Caco-2 (cell line): ENCODE results near the gene ORAI2. TPM values are rescaled to one million over a fixed set of nuclear protein-coding genes. Genes with fewer than 3 reads are reported as not detected.
"Not testable (repeated sequence)": the region's sequence is repeated elsewhere in the genome, so short reads cannot be mapped to it uniquely, and the experiment has no call there.

Source experiments
- BruUV-seq: library from RNA; stranded (reverse); fragments of 400-500 nt; replicated peaks from 2 replicates; lab custom pipeline; 2021; lab: Mats Ljungman, UMichigan
- CTCF ChIA-PET: fragments of 300-600 bp; sonication (Branson Sonifier 250); formaldehyde crosslinking; loops from one replicate; lab custom pipeline; 2022; ENCODE audit warnings: antibody characterized with exemption; lab: Charles Lee
- POLR2A ChIA-PET: fragments of 300-600 bp; sonication (Branson Sonifier 250); formaldehyde crosslinking; loops from one replicate; lab custom pipeline; 2022; ENCODE audit warnings: antibody characterized with exemption; lab: Charles Lee
- DNase-seq, 2 experiments: peaks; one replicate each; pipeline versions ENCODE4 v3.0.0 to v3.0.0-alpha.2; 2020 to 2022
- H3K27me3 ChIP-seq: replicated peaks from 2 replicates; pipeline ENCODE4 v1.6.0; 2011; ENCODE audit warnings: low read length; ENCODE audit not compliant: control insufficient read depth, insufficient read depth
- H3K36me3 ChIP-seq: 2 replicates; pipeline ENCODE4 v1.5.1; 2011; ENCODE audit warnings: low read length; ENCODE audit not compliant: control insufficient read depth, insufficient read depth
- H3K4me1 ChIP-seq: fragments of 250-450 bp; sonication (Bioruptor Pico); 2 replicates; pipeline ENCODE4 v1.5.1; 2020; ENCODE audit warnings: mild to moderate bottlenecking
- H3K4me3 ChIP-seq: 2 replicates; pipeline ENCODE4 v1.5.1; 2011; ENCODE audit warnings: low read depth, mild to moderate bottlenecking, control low read depth, low read length
- H3K9me3 ChIP-seq: fragments of 250-450 bp; sonication (Bioruptor Pico); 2 replicates; pipeline ENCODE4 v1.5.1; 2020; ENCODE audit warnings: mild to moderate bottlenecking, moderate library complexity
- H3K27ac Mint-ChIP-seq: one replicate; pipeline ENCODE4 v1.8.0; 2022; ENCODE audit warnings: mixed read lengths; ENCODE audit not compliant: unreplicated experiment
- H3K27me3 Mint-ChIP-seq: one replicate; pipeline ENCODE4 v1.8.0; 2022; ENCODE audit warnings: mixed read lengths; ENCODE audit not compliant: insufficient read depth, unreplicated experiment
- H3K36me3 Mint-ChIP-seq: one replicate; pipeline ENCODE4 v1.8.0; 2022; ENCODE audit warnings: mild to moderate bottlenecking, mixed read lengths; ENCODE audit not compliant: insufficient read depth, unreplicated experiment
- H3K4me1 Mint-ChIP-seq: one replicate; pipeline ENCODE4 v1.8.0; 2022; ENCODE audit warnings: low read depth, mixed read lengths; ENCODE audit not compliant: unreplicated experiment
- H3K4me3 Mint-ChIP-seq: one replicate; pipeline ENCODE4 v1.8.0; 2022; ENCODE audit warnings: mild to moderate bottlenecking, moderate library complexity, mixed read lengths; ENCODE audit not compliant: unreplicated experiment
- H3K9me3 Mint-ChIP-seq: one replicate; pipeline ENCODE4 v1.8.0; 2022; ENCODE audit warnings: mixed read lengths; ENCODE audit not compliant: unreplicated experiment
- CTCF ChIP-seq, 2 experiments: fragments of 200-600 bp in 1 of 2; IDR thresholded peaks; 1 replicate in 1 of 2; 2 replicates in 1 of 2; pipeline versions ENCODE4 v1.5.1 to v1.8.0; 2011 to 2022; ENCODE audit warnings: antibody characterized with exemption in 1 of 2, control low read depth in 1 of 2, inconsistent platforms in 1 of 2, low read depth in 1 of 2, low read length in 1 of 2, mild to moderate bottlenecking in 1 of 2, moderate library complexity in 1 of 2; ENCODE audit not compliant: insufficient read depth in 1 of 2, severe bottlenecking in 1 of 2, unreplicated experiment in 1 of 2
- intact Hi-C: fragments of 100-400 bp; cut with micrococcal nuclease; formaldehyde crosslinking; loops from one replicate; pipeline ENCODE4 v1.10.0; 2022; ENCODE audit not compliant: unreplicated experiment
- total RNA-seq: library from RNA; stranded (reverse); gene quantifications from 2 replicates; pipeline ENCODE4 v1.2.3, GENCODE V29; 2022

ORAI2 gene
- total RNA-seq, 1 experiment from 2014 or later = 20.2 TPM

GRCh38 chr7:102473271-102473991 lies 40.1 kb downstream of the ORAI2 start:
- Histone ChIP-seq H3K9me3 (no peaks in the 10 kb centered on the region), H3K36me3 (no peaks in the 10 kb centered on the region), H3K27me3 (no peaks in the 10 kb centered on the region), H3K4me3 (no peak overlapping the region), H3K4me1 (no peaks in the 10 kb centered on the region)
- no peak for DNase-seq
- POLR2A ChIA-PET = no interaction called here
- TF ChIP-seq CTCF (IDR thresholded peaks at IDR 0.05; ENCODE audit: insufficient read depth in 1 of 2, low read depth in 1 of 2, low read length in 1 of 2, severe bottlenecking in 1 of 2, unreplicated experiment in 1 of 2) = no peak
- intact Hi-C loops = no loop called here
- no peak overlapping the region for H3K4me3 Mint-ChIP-seq
- no peaks in the 10 kb centered on the region for H3K9me3 Mint-ChIP-seq
- CTCF ChIA-PET = no interaction called here
- no peaks in the 10 kb centered on the region for H3K4me1 Mint-ChIP-seq
- peaks cover 40% of the 10 kb centered on the region for H3K36me3 Mint-ChIP-seq
- H3K27me3 Mint-ChIP-seq = no peaks in the 10 kb centered on the region
- no TSS peak for BruUV-seq
- H3K27ac Mint-ChIP-seq = no peak overlapping the region

GRCh38 chr7:102474116-102474515 lies 40.7 kb downstream of the ORAI2 start:
- BruUV-seq, H3K4me1 Mint-ChIP-seq, H3K4me3 ChIP-seq, H3K9me3 Mint-ChIP-seq, H3K36me3 ChIP-seq, H3K9me3 ChIP-seq, intact Hi-C loops, CTCF ChIA-PET, H3K27ac Mint-ChIP-seq, H3K27me3 ChIP-seq, H3K27me3 Mint-ChIP-seq, H3K4me1 ChIP-seq, H3K4me3 Mint-ChIP-seq, POLR2A ChIA-PET: not testable (repeated sequence)
- DNase-seq = peak in 1 of 2 experiments; percentile 0
- H3K36me3 Mint-ChIP-seq = peaks cover 34% of the 10 kb centered on the region

GRCh38 chr7:102474736-102475435 lies 41.5 kb downstream of the ORAI2 start:
- H3K9me3 Mint-ChIP-seq, H3K27me3 ChIP-seq, CTCF ChIA-PET, H3K4me1 ChIP-seq, H3K9me3 ChIP-seq, H3K27ac Mint-ChIP-seq, POLR2A ChIA-PET, BruUV-seq, H3K4me1 Mint-ChIP-seq, H3K4me3 Mint-ChIP-seq, H3K27me3 Mint-ChIP-seq, intact Hi-C loops, H3K36me3 ChIP-seq, H3K4me3 ChIP-seq: not testable (repeated sequence)
- peaks cover 31% of the 10 kb centered on the region for H3K36me3 Mint-ChIP-seq
- peak; percentile 0 to 3 for DNase-seq

GRCh38 chr7:102478314-102479208 lies 45.2 kb downstream of the ORAI2 start, which contains the start of gene POLR2J:
Gene POLR2J, minus strand, starts transcription at chr7:102478922. Its CDS starts 62 bp downstream, at chr7:102478860.
- peak within 1 kb of the TSS; percentile 36 for H3K4me3 ChIP-seq
- H3K4me1 ChIP-seq, CTCF ChIA-PET, intact Hi-C loops, H3K27me3 ChIP-seq, H3K9me3 Mint-ChIP-seq, POLR2A ChIA-PET, H3K36me3 ChIP-seq, H3K9me3 ChIP-seq, H3K4me1 Mint-ChIP-seq, H3K27me3 Mint-ChIP-seq, H3K36me3 Mint-ChIP-seq: not testable (repeated sequence)
- TSS peak; percentile 87 for BruUV-seq
- Mint-ChIP-seq H3K27ac (peak within 1 kb of the TSS; percentile 48), H3K4me3 (peak within 1 kb of the TSS; percentile 71)
- DNase-seq = peak; percentile 68 to 82

GRCh38 chr7:102479209-102479584 lies 45.8 kb downstream of the ORAI2 start:
- intact Hi-C loops, H3K36me3 Mint-ChIP-seq, H3K27me3 ChIP-seq, H3K4me1 ChIP-seq, H3K9me3 Mint-ChIP-seq, POLR2A ChIA-PET, H3K4me1 Mint-ChIP-seq, H3K9me3 ChIP-seq, CTCF ChIA-PET, H3K27me3 Mint-ChIP-seq, H3K36me3 ChIP-seq, H3K27ac Mint-ChIP-seq, H3K4me3 Mint-ChIP-seq, DNase-seq, BruUV-seq, H3K4me3 ChIP-seq: not testable (repeated sequence)
